WTC11 (cell line): ENCODE results near the gene VGLL1. TPM values are rescaled to one million over a fixed set of nuclear protein-coding genes. Genes with fewer than 3 reads are reported as not detected.

Source experiments
- ATAC-seq: fragments of 200-7000 bp; cut with Tn5 transposase; 2 replicates; pipeline ENCODE4 v1.10.0; 2021; ENCODE audit warnings: mild to moderate bottlenecking, moderate library complexity
- Bru-seq: library from RNA; stranded (reverse); fragments of 400-500 nt; gene quantifications from one replicate; lab custom pipeline; 2021; lab: Mats Ljungman, UMichigan
- CTCF ChIA-PET: fragments of 300-600 bp; sonication (Branson Sonifier 250); formaldehyde crosslinking; loops from one replicate; lab custom pipeline; 2021; ENCODE audit warnings: antibody characterized with exemption; lab: Charles Lee
- POLR2A ChIA-PET: fragments of 350-600 bp; sonication (Branson Sonifier 250); formaldehyde crosslinking; loops from one replicate; lab custom pipeline; 2021; ENCODE audit warnings: antibody characterized with exemption; lab: Charles Lee
- DNase-seq: peaks from one replicate; pipeline ENCODE4 v3.0.0; 2021; ENCODE audit warnings: low spot score
- H3K27ac Mint-ChIP-seq: 2 replicates; pipeline ENCODE4 v1.8.0; 2021; ENCODE audit warnings: mixed read lengths
- H3K27me3 Mint-ChIP-seq: 2 replicates; pipeline ENCODE4 v1.8.0; 2021; ENCODE audit warnings: low read depth, mild to moderate bottlenecking, moderate library complexity, mixed read lengths
- H3K36me3 Mint-ChIP-seq: 2 replicates; pipeline ENCODE4 v1.8.0; 2021; ENCODE audit warnings: mixed read lengths
- H3K4me1 Mint-ChIP-seq: 2 replicates; pipeline ENCODE4 v1.8.0; 2022; ENCODE audit warnings: mixed read lengths
- H3K4me3 Mint-ChIP-seq: 2 replicates; pipeline ENCODE4 v1.8.0; 2021; ENCODE audit warnings: mild to moderate bottlenecking, moderate library complexity, mixed read lengths
- H3K9me3 Mint-ChIP-seq: 2 replicates; pipeline ENCODE4 v1.8.0; 2021; ENCODE audit warnings: mixed read lengths
- ATF1 ChIP-seq: sonication (generic); formaldehyde crosslinking; IDR thresholded peaks from 2 replicates; pipeline ENCODE4 v1.8.1; 2023; ENCODE audit warnings: mild to moderate bottlenecking, moderate library complexity, missing genetic modification reagents
- CREM ChIP-seq: sonication (generic); formaldehyde crosslinking; IDR thresholded peaks from 2 replicates; pipeline ENCODE4 v1.8.1; 2022; ENCODE audit warnings: mild to moderate bottlenecking, missing genetic modification reagents, moderate library complexity
- EMX1 ChIP-seq: fragments of 250-450 bp; sonication (Bioruptor Pico); IDR thresholded peaks from 2 replicates; pipeline ENCODE4 v1.8.0; 2021; ENCODE audit warnings: mild to moderate bottlenecking
- FOXK1 ChIP-seq: sonication (generic); formaldehyde crosslinking; IDR thresholded peaks from 2 replicates; pipeline ENCODE4 v1.8.0; 2022; ENCODE audit warnings: mild to moderate bottlenecking, moderate library complexity, missing genetic modification reagents
- FOXP1 ChIP-seq: sonication (generic); formaldehyde crosslinking; IDR thresholded peaks from 2 replicates; pipeline ENCODE4 v1.8.0; 2022; ENCODE audit warnings: missing genetic modification reagents, mild to moderate bottlenecking, moderate library complexity, borderline replicate concordance
- GRHL2 ChIP-seq: fragments of 250-450 bp; sonication (Bioruptor Pico); IDR thresholded peaks from 2 replicates; pipeline ENCODE4 v1.8.0; 2022; ENCODE audit warnings: mild to moderate bottlenecking, moderate library complexity; ENCODE audit not compliant: insufficient replicate concordance, severe bottlenecking
- GTF2I ChIP-seq: fragments of 250-450 bp; sonication (Bioruptor Pico); conservative IDR thresholded peaks from 2 replicates; pipeline ENCODE4 v1.4.0; 2021; ENCODE audit warnings: mild to moderate bottlenecking
- IRF2 ChIP-seq: sonication (generic); formaldehyde crosslinking; IDR thresholded peaks from 2 replicates; pipeline ENCODE4 v1.8.0; 2022; ENCODE audit warnings: low read depth, missing genetic modification reagents, borderline replicate concordance
- KAT7 ChIP-seq: sonication (generic); formaldehyde crosslinking; IDR thresholded peaks from 2 replicates; pipeline ENCODE4 v1.8.1; 2023; ENCODE audit warnings: missing genetic modification reagents, mild to moderate bottlenecking, borderline replicate concordance
- MYBL2 ChIP-seq: sonication (generic); formaldehyde crosslinking; IDR thresholded peaks from 2 replicates; pipeline ENCODE4 v1.8.1; 2023; ENCODE audit warnings: mild to moderate bottlenecking, moderate library complexity, missing genetic modification reagents
- OVOL2 ChIP-seq: fragments of 250-450 bp; sonication (Bioruptor Pico); IDR thresholded peaks from 2 replicates; pipeline ENCODE4 v1.9.0; 2021; ENCODE audit warnings: mild to moderate bottlenecking, borderline replicate concordance
- SMAD3 ChIP-seq: sonication (generic); formaldehyde crosslinking; IDR thresholded peaks from 2 replicates; pipeline ENCODE4 v1.8.0; 2022; ENCODE audit warnings: missing genetic modification reagents, mild to moderate bottlenecking, borderline replicate concordance
- SMAD4 ChIP-seq: sonication (generic); formaldehyde crosslinking; IDR thresholded peaks from 2 replicates; pipeline ENCODE4 v1.8.0; 2022; ENCODE audit warnings: mild to moderate bottlenecking, missing genetic modification reagents
- SOX15 ChIP-seq: fragments of 250-450 bp; sonication (Bioruptor Pico); IDR thresholded peaks from 2 replicates; pipeline ENCODE4 v1.9.0; 2021; ENCODE audit warnings: mild to moderate bottlenecking
- SP1 ChIP-seq: sonication (generic); formaldehyde crosslinking; conservative IDR thresholded peaks from 2 replicates; pipeline ENCODE4 v1.8.1; 2022; ENCODE audit warnings: missing genetic modification reagents
- TCF7 ChIP-seq: sonication (generic); formaldehyde crosslinking; IDR thresholded peaks from 2 replicates; pipeline ENCODE4 v1.8.0; 2022; ENCODE audit warnings: mild to moderate bottlenecking, low read depth, missing genetic modification reagents, moderate library complexity
- TEAD1 ChIP-seq: sonication (generic); formaldehyde crosslinking; IDR thresholded peaks from 2 replicates; pipeline ENCODE4 v1.8.0; 2022; ENCODE audit warnings: mild to moderate bottlenecking, missing genetic modification reagents
- TEAD4 ChIP-seq: sonication (generic); formaldehyde crosslinking; IDR thresholded peaks from 2 replicates; pipeline ENCODE4 v1.8.0; 2022; ENCODE audit warnings: mild to moderate bottlenecking, missing genetic modification reagents
- TP53 ChIP-seq: sonication (generic); formaldehyde crosslinking; IDR thresholded peaks from 2 replicates; pipeline ENCODE4 v1.8.1; 2023; ENCODE audit warnings: mild to moderate bottlenecking, missing genetic modification reagents
- ZBTB21 ChIP-seq: sonication (generic); formaldehyde crosslinking; IDR thresholded peaks from 2 replicates; pipeline ENCODE4 v1.8.1; 2023; ENCODE audit warnings: mild to moderate bottlenecking, missing genetic modification reagents, borderline replicate concordance
- ZNF138 ChIP-seq: sonication (generic); formaldehyde crosslinking; conservative IDR thresholded peaks from 2 replicates; pipeline ENCODE4 v1.8.1; 2022; ENCODE audit warnings: mild to moderate bottlenecking, moderate library complexity, missing genetic modification reagents
- ZNF232 ChIP-seq: sonication (generic); formaldehyde crosslinking; IDR thresholded peaks from 2 replicates; pipeline ENCODE4 v1.8.0; 2022; ENCODE audit warnings: mild to moderate bottlenecking, missing genetic modification reagents
- ZNF281 ChIP-seq: sonication (generic); formaldehyde crosslinking; IDR thresholded peaks from 2 replicates; pipeline ENCODE4 v1.8.0; 2023; ENCODE audit warnings: mild to moderate bottlenecking, missing genetic modification reagents
- ZSCAN18 ChIP-seq: fragments of 250-450 bp; sonication (Bioruptor Pico); IDR thresholded peaks from 2 replicates; pipeline ENCODE4 v2.1.2; 2022; ENCODE audit warnings: mild to moderate bottlenecking, moderate library complexity
- long read RNA-seq, 3 experiments: library from RNA in 1 of 3; library from capped mRNA in 1 of 3; library from polyadenylated mRNA in 1 of 3; unstranded in 2 of 3; stranded (forward) in 1 of 3; transcript quantifications; one replicate each; pipeline ENCODE4 v2.0.0, GENCODE V29; 2021
- total RNA-seq: library from RNA; stranded (reverse); gene quantifications from 3 replicates; pipeline ENCODE4 v1.2.3, GENCODE V29; 2021

Gene VGLL1, protein sequence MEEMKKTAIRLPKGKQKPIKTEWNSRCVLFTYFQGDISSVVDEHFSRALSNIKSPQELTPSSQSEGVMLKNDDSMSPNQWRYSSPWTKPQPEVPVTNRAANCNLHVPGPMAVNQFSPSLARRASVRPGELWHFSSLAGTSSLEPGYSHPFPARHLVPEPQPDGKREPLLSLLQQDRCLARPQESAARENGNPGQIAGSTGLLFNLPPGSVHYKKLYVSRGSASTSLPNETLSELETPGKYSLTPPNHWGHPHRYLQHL
- total RNA-seq = not detected in 3 replicates
- not detected for Bru-seq, nascent RNA
- long read RNA-seq, experiment 1 = 0 reads
- long read RNA-seq, experiment 2 = 0 reads
- long read RNA-seq, experiment 3 = 0 reads

DNA sequence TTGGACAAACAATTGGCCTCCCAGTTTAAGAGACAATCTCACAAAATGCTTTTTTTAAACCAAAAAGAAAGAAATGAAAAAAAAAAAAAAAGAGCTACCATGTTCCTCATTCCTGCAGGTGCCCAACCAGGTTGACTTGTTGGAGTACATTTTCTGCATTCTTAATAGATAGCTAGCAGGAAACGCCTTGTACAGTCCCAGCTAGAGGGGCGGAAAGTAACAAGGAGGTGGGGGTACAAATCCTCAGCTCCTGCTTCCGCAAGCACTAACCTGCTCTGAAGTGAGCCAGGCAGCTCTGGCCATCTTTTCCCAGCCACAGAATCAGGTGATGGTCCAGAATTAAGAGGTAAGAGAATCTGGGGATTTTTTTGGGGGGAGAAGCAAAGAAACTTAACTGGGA is at the start of gene VGLL1:
Gene VGLL1 (plus strand): TSS at position 265 of the 400 bp plus-strand sequence. CDS start 3,806 bp downstream, outside the sequence.
- CTCF ChIA-PET = no interaction called here
- POLR2A ChIA-PET = interaction anchor here (0.6 kb wide), 1 partner anchor 537 kb away, joined by 3 read pairs; no protein-coding TSS in a partner anchor
- Mint-ChIP-seq H3K27ac (no peak within 1 kb of the TSS), H3K36me3 (no peaks in the 10 kb centered on the region), H3K27me3 (peaks cover 5% of the 10 kb centered on the region; the same call in 1 of the 2 replicates), H3K4me1 (peaks cover 8% of the 10 kb centered on the region), H3K4me3 (no peak within 1 kb of the TSS), H3K9me3 (no peaks in the 10 kb centered on the region)
- TF ChIP-seq TEAD4 (CRISPR knock-in tag) (no peak), FOXP1 (CRISPR knock-in tag) (no peak), ZNF138 (CRISPR knock-in tag) (no peak), KAT7 (no peak), ZBTB21 (CRISPR knock-in tag) (no peak), IRF2 (no peak), TP53 (no peak), SMAD3 (CRISPR knock-in tag) (no peak), ZNF232 (CRISPR knock-in tag) (no peak), SP1 (no peak)
- DNase-seq (no peak), ATAC-seq (no peak)

- Mint-ChIP-seq H3K4me3 (no peak within 1 kb of the TSS), H3K9me3 (no peaks in the 10 kb centered on the region), H3K36me3 (no peaks in the 10 kb centered on the region), H3K4me1 (no peaks in the 10 kb centered on the region), H3K27me3 (peaks cover 27% of the 10 kb centered on the region), H3K27ac (no peak within 1 kb of the TSS)
- ChIA-PET POLR2A (no interaction called here), CTCF (no interaction called here)
- no peak for DNase-seq
- ATAC-seq = no peak
- TF ChIP-seq CREM (CRISPR knock-in tag) = no peak
- TF ChIP-seq TEAD1 = no peak
- TF ChIP-seq IRF2 = no peak
- no peak for TF ChIP-seq TCF7 (CRISPR knock-in tag)
- no peak for TF ChIP-seq MYBL2 (CRISPR knock-in tag)
- no peak for TF ChIP-seq ATF1 (CRISPR knock-in tag)
- no peak for TF ChIP-seq GRHL2
- TF ChIP-seq GTF2I (CRISPR knock-in tag) = no peak
- TF ChIP-seq FOXK1 = no peak
- TF ChIP-seq ZNF281 = no peak
- no peak for TF ChIP-seq EMX1 (CRISPR knock-in tag)
- no peak for TF ChIP-seq KAT7
- TF ChIP-seq OVOL2 (CRISPR knock-in tag) = no peak
- TF ChIP-seq ZSCAN18 (CRISPR knock-in tag) = no peak
- TF ChIP-seq ZNF138 (CRISPR knock-in tag) = no peak
- TF ChIP-seq SOX15 = no peak
- no peak for TF ChIP-seq SMAD4 (CRISPR knock-in tag)
Measured at GRCh38 chrX:136487647-136488046, 44.4 kb upstream of the VGLL1 start, which contains the start of gene BRS3. BRS3 (plus strand) TSS chrX:136487947; CDS start chrX:136488115, 168 bp downstream.
